Measurements from ENCODE around the gene PRR22. TPM values are rescaled to one million over a fixed set of nuclear protein-coding genes. Genes with fewer than 3 reads are reported as not detected.

The PRR22 gene
- total and polyA plus RNA-seq, 7 experiments from 2014 or later: 0.20 to 8.6 (median 6.1) TPM; not detected in 1

DNA sequence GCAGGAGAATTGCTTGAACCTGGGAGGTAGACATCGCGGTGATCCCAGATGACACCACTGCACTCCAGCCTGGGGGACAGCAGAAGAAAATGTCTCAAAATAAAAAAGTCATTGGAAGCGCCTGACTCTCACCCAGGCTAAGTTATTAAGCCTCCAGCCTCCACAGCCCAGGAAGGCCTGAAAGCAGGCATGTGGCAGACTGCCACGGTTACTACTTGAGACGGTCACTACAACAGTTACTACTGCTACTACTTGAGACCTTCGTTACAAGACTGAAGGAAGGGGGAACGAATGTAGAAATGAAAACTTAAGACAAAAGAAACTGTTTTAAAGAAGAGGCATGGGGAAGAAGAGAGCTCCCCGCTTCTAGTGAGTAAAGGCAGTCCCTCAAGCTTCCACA is 9.6 kb downstream of the PRR22 start:
- Mint-ChIP-seq H3K4me1 (no peaks in the 10 kb centered on the region), H3K27me3 (peaks cover 0 to 5% (median 0%) of the 10 kb centered on the region in 5 donors), H3K36me3 (no peaks in the 10 kb centered on the region), H3K27ac (no peak overlapping the region), H3K4me3 (no peak overlapping the region), H3K9me3 (no peaks in the 10 kb centered on the region)
- intact Hi-C loops (cut with micrococcal nuclease): no loop called here
- no peak for ATAC-seq
- no peak overlapping the region for H3K4me3 ChIP-seq (ENCODE audit: low read length)
- no peak for DNase-seq
- H3K27me3 ChIP-seq (ENCODE audit: control insufficient read depth in 2 of 2, insufficient read depth in 2 of 2, low read length in 2 of 2): no peaks in the 10 kb centered on the region
- no peaks in the 10 kb centered on the region for H3K9me3 ChIP-seq (ENCODE audit: control insufficient read depth in 2 of 3, low read length in 3 of 3)
- CTCF ChIA-PET: no interaction called here
- no peak overlapping the region for H3K27ac ChIP-seq (ENCODE audit: low read depth, low read length)
- POLR2A ChIA-PET: no interaction called here
- no peaks in the 10 kb centered on the region for H3K4me1 ChIP-seq (ENCODE audit: control insufficient read depth in 2 of 2, insufficient read depth in 2 of 2, low read length in 2 of 2)
- H3K36me3 ChIP-seq (ENCODE audit: control insufficient read depth in 2 of 3, insufficient read depth in 3 of 3, low read length in 3 of 3): no peaks in the 10 kb centered on the region

DNA sequence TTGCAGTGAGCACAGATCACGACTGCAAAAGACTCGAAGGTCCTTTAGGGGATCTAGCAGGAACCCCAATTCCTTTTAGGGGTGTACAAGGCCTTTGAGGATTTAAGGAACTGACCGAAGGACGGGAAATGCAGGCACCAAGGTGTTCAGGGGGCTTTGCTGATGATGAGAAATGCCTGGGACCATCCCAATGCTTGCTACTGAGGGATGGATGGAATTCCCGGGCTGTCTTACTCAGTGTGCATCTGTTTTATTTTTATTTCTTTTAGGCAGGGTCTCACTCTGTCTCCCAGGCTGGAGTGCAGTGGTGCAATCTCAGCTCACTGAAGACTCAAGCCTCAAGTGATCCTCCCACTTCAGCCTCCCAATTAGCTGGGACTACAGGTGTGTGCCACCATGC is 11.3 kb downstream of the PRR22 start:
- Mint-ChIP-seq H3K4me1 (no peaks in the 10 kb centered on the region), H3K9me3 (no peaks in the 10 kb centered on the region), H3K36me3 (no peaks in the 10 kb centered on the region), H3K27me3 (peaks cover 0 to 5% (median 0%) of the 10 kb centered on the region in 5 donors), H3K27ac (no peak overlapping the region), H3K4me3 (no peak overlapping the region)
- H3K4me3 ChIP-seq (ENCODE audit: low read length): no peak overlapping the region
- intact Hi-C loops (cut with micrococcal nuclease): no loop called here
- H3K36me3 ChIP-seq (ENCODE audit: control insufficient read depth in 2 of 3, insufficient read depth in 3 of 3, low read length in 3 of 3): no peaks in the 10 kb centered on the region
- DNase-seq (no peak), ATAC-seq (no peak)
- ChIA-PET CTCF (no interaction called here), POLR2A (no interaction called here)
- no peaks in the 10 kb centered on the region for H3K9me3 ChIP-seq (ENCODE audit: control insufficient read depth in 2 of 3, low read length in 3 of 3)
- H3K27me3 ChIP-seq (ENCODE audit: control insufficient read depth in 2 of 2, insufficient read depth in 2 of 2, low read length in 2 of 2): no peaks in the 10 kb centered on the region
- no peaks in the 10 kb centered on the region for H3K4me1 ChIP-seq (ENCODE audit: control insufficient read depth in 2 of 2, insufficient read depth in 2 of 2, low read length in 2 of 2)
- H3K27ac ChIP-seq (ENCODE audit: low read depth, low read length): no peak overlapping the region

DNA sequence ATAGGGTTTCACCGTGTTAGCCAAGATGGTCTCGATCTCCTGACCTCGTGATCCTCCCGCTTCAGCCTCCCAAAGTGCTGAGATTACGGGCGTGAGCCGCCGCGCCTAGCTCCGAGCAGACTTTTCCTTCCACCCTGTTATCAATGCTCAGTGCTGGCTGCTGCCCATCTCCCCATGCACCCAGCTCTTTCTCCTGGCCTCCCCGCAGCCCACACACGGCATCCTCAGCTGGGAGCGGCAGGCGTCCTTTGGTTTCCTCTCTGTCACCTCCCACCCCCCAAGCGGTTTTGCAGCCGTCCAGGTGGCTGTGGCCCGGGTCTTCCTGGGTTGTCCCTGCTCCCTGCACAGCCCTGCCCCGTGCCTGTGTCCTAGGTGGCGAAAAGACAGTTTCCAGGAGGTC is 12.1 kb downstream of the PRR22 start:
- no peak for DNase-seq
- Mint-ChIP-seq H3K27ac (no peak overlapping the region), H3K9me3 (no peaks in the 10 kb centered on the region), H3K4me1 (no peaks in the 10 kb centered on the region), H3K27me3 (peaks cover 0 to 5% (median 0%) of the 10 kb centered on the region in 5 donors), H3K4me3 (no peak overlapping the region), H3K36me3 (no peaks in the 10 kb centered on the region)
- ATAC-seq: no peak
- no peak overlapping the region for H3K27ac ChIP-seq (ENCODE audit: low read depth, low read length)
- H3K4me3 ChIP-seq (ENCODE audit: low read length): no peak overlapping the region
- intact Hi-C loops (cut with micrococcal nuclease): no loop called here
- H3K36me3 ChIP-seq (ENCODE audit: control insufficient read depth in 2 of 3, insufficient read depth in 3 of 3, low read length in 3 of 3): no peaks in the 10 kb centered on the region
- H3K4me1 ChIP-seq (ENCODE audit: control insufficient read depth in 2 of 2, insufficient read depth in 2 of 2, low read length in 2 of 2): no peaks in the 10 kb centered on the region
- no peaks in the 10 kb centered on the region for H3K9me3 ChIP-seq (ENCODE audit: control insufficient read depth in 2 of 3, low read length in 3 of 3)
- no peaks in the 10 kb centered on the region for H3K27me3 ChIP-seq (ENCODE audit: control insufficient read depth in 2 of 2, insufficient read depth in 2 of 2, low read length in 2 of 2)
- POLR2A ChIA-PET: no interaction called here
- CTCF ChIA-PET: no interaction called here

DNA sequence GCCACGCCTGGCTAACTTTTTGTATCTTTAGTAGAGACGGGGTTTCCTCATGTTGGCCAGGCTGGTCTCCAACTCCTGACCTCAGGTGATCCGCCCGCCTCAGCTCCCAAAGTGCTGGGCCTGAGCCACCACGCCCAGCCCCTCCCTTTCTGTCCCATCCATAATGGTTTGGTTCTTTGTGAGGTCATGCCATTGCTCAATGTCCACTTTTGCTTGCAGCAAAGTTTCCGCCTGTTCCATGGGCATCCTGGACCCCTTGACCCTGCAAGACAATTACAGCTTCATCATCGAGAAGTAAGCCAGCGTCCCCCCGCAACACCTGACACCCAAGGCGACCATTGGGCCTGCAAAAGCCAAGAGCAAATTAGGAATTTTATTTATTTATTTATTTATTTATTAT is 16.6 kb downstream of the PRR22 start:
- Mint-ChIP-seq H3K36me3 (no peaks in the 10 kb centered on the region), H3K4me3 (no peak overlapping the region), H3K27ac (no peak overlapping the region), H3K27me3 (peaks cover 0 to 5% (median 0%) of the 10 kb centered on the region in 5 donors), H3K4me1 (no peaks in the 10 kb centered on the region), H3K9me3 (peaks cover 0 to under 1% (median 0%) of the 10 kb centered on the region in 11 donors)
- no peak for ATAC-seq
- Histone ChIP-seq H3K4me1 (ENCODE audit: control insufficient read depth in 2 of 2, insufficient read depth in 2 of 2, low read length in 2 of 2) (no peaks in the 10 kb centered on the region), H3K4me3 (ENCODE audit: low read length) (no peak overlapping the region), H3K27me3 (ENCODE audit: control insufficient read depth in 2 of 2, insufficient read depth in 2 of 2, low read length in 2 of 2) (no peaks in the 10 kb centered on the region), H3K36me3 (ENCODE audit: control insufficient read depth in 2 of 3, insufficient read depth in 3 of 3, low read length in 3 of 3) (no peaks in the 10 kb centered on the region), H3K9me3 (ENCODE audit: control insufficient read depth in 2 of 3, low read length in 3 of 3) (no peaks in the 10 kb centered on the region), H3K27ac (ENCODE audit: low read depth, low read length) (no peak overlapping the region)
- no peak for DNase-seq
- ChIA-PET POLR2A (no interaction called here), CTCF (no interaction called here)
- intact Hi-C loops (cut with micrococcal nuclease): no loop called here

DNA sequence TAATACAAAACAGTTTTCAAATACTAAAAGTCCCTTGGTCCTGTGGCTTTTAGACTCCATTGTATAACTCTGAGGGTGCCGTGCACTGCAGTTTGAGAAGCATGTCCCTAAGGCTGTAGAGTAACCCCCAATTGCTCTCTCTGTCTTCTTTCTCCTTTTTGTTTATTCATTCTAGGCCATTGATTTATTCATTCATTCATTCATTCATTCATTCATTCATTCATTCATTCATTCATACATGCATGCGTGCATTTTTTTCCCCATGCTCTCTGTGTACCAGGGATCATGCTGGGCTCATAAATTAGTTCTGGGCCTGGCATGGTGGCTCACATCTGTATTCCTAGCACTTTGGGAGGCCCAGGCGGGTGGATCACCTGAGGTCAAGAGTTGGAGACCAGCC is 19.3 kb downstream of the PRR22 start:
- intact Hi-C loops (cut with micrococcal nuclease): no loop called here
- Histone ChIP-seq H3K4me1 (ENCODE audit: control insufficient read depth in 2 of 2, insufficient read depth in 2 of 2, low read length in 2 of 2) (no peaks in the 10 kb centered on the region), H3K9me3 (ENCODE audit: control insufficient read depth in 2 of 3, low read length in 3 of 3) (no peaks in the 10 kb centered on the region), H3K27me3 (ENCODE audit: control insufficient read depth in 2 of 2, insufficient read depth in 2 of 2, low read length in 2 of 2) (no peaks in the 10 kb centered on the region), H3K27ac (ENCODE audit: low read depth, low read length) (no peak overlapping the region), H3K4me3 (ENCODE audit: low read length) (no peak overlapping the region), H3K36me3 (ENCODE audit: control insufficient read depth in 2 of 3, insufficient read depth in 3 of 3, low read length in 3 of 3) (no peaks in the 10 kb centered on the region)
- Mint-ChIP-seq H3K36me3 (no peaks in the 10 kb centered on the region), H3K4me3 (no peak overlapping the region), H3K9me3 (peaks cover 0 to 9% (median 0%) of the 10 kb centered on the region in 11 donors), H3K27me3 (peaks cover 0 to 13% (median 5%) of the 10 kb centered on the region in 5 donors), H3K27ac (no peak overlapping the region), H3K4me1 (peaks cover 0 to 1% (median 0%) of the 10 kb centered on the region in 7 donors)
- CTCF ChIA-PET: interaction anchor here (0.8 kb wide), 1 partner anchor 262 kb away, joined by 3 read pairs; no protein-coding TSS in a partner anchor
- no peak for ATAC-seq
- DNase-seq: no peak
- POLR2A ChIA-PET: no interaction called here

DNA sequence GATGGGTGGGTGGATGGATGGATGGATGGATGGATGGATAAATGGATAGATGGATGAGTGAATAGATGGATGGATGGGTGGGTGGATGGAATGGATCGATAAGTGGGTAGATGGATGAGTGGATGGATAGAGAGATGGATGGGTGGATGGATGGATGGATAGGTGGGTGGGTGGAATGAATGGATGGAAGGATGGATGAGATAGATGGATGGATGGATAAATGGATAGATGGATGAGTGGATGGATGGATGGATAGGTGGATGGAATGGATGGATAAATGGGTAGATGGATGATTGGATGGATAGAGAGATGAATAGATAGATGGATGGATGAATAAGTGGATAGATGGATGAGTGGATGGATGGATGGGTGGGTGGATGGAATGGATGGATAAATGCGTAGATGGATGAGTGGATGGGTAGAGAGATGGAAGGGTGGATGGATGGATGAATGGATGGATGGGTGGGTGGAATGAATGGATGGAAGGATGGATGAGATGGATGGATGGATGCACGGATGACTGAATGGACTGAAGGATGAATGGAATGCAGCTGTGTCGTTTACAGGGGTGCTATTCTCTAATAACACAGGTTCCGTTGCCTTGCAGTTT is 21.8 kb downstream of the PRR22 start:
- H3K9me3 ChIP-seq (ENCODE audit: control insufficient read depth in 2 of 3, low read length in 3 of 3): no peaks in the 10 kb centered on the region
- no peak for DNase-seq
- no peaks in the 10 kb centered on the region for H3K36me3 ChIP-seq (ENCODE audit: control insufficient read depth in 2 of 3, insufficient read depth in 3 of 3, low read length in 3 of 3)
- intact Hi-C loops (cut with micrococcal nuclease): no loop called here
- no peak overlapping the region for H3K27ac Mint-ChIP-seq
- no peaks in the 10 kb centered on the region for H3K36me3 Mint-ChIP-seq
- H3K4me1 Mint-ChIP-seq: peaks cover 0 to 2% (median 0%) of the 10 kb centered on the region in 7 donors
- H3K9me3 Mint-ChIP-seq: peaks cover 0 to 9% (median 0%) of the 10 kb centered on the region in 11 donors
- ChIA-PET CTCF (no interaction called here), POLR2A (no interaction called here)
- H3K4me1 ChIP-seq (ENCODE audit: control insufficient read depth in 2 of 2, insufficient read depth in 2 of 2, low read length in 2 of 2): no peaks in the 10 kb centered on the region
- H3K27me3 Mint-ChIP-seq: peaks cover 0 to 16% (median 5%) of the 10 kb centered on the region in 5 donors
- H3K27me3 ChIP-seq (ENCODE audit: control insufficient read depth in 2 of 2, insufficient read depth in 2 of 2, low read length in 2 of 2): no peaks in the 10 kb centered on the region
- no peak overlapping the region for H3K27ac ChIP-seq (ENCODE audit: low read depth, low read length)
- no peak overlapping the region for H3K4me3 Mint-ChIP-seq
- H3K4me3 ChIP-seq (ENCODE audit: low read length): no peak overlapping the region
- ATAC-seq: no peak

DNA sequence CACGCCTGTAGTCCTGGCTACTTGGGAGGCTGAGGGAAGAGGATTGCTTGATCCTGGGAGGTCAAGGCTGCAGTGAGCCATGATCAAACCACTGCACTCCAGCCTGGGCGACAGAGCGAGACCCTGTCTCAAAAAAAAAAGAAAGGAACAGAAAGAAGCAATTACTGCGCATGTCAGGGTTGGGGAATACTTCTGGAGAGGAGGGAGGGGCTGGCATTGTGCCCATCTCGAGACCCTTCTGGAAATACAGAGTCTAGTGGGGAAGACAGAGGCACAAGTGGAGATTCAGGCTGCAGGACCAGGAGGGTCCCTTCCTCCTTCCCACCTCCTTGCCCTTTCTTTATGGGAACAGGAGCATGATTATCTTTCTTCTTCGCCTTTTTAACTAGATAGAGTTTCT is 30.8 kb downstream of the PRR22 start:
- ChIA-PET CTCF (interaction anchor here (0.7 kb wide), 1 partner anchor 57 kb away, joined by 4 read pairs; no protein-coding TSS in a partner anchor), POLR2A (no interaction called here)
- no peak overlapping the region for H3K4me3 ChIP-seq (ENCODE audit: low read length)
- ATAC-seq (no peak), DNase-seq (no peak)
- H3K4me3 Mint-ChIP-seq: no peak overlapping the region
- intact Hi-C loops (cut with micrococcal nuclease): no loop called here
- H3K27me3 ChIP-seq (ENCODE audit: control insufficient read depth in 2 of 2, insufficient read depth in 2 of 2, low read length in 2 of 2): no peaks in the 10 kb centered on the region
- H3K36me3 ChIP-seq (ENCODE audit: control insufficient read depth in 2 of 3, insufficient read depth in 3 of 3, low read length in 3 of 3): no peaks in the 10 kb centered on the region
- no peaks in the 10 kb centered on the region for H3K9me3 ChIP-seq (ENCODE audit: control insufficient read depth in 2 of 3, low read length in 3 of 3)
- peaks cover 0 to 22% (median 0%) of the 10 kb centered on the region in 5 donors for H3K27me3 Mint-ChIP-seq
- no peak overlapping the region for H3K27ac ChIP-seq (ENCODE audit: low read depth, low read length)
- no peak overlapping the region for H3K27ac Mint-ChIP-seq
- H3K4me1 Mint-ChIP-seq: peaks cover 0 to 2% (median 0%) of the 10 kb centered on the region in 7 donors
- H3K36me3 Mint-ChIP-seq: no peaks in the 10 kb centered on the region
- no peaks in the 10 kb centered on the region for H3K9me3 Mint-ChIP-seq
- H3K4me1 ChIP-seq (ENCODE audit: control insufficient read depth in 2 of 2, insufficient read depth in 2 of 2, low read length in 2 of 2): no peaks in the 10 kb centered on the region
